Smooth muscle cell (in vitro differentiated cells): Measurements from ENCODE around the gene TMEM167B. TPM values are rescaled to one million over a fixed set of nuclear protein-coding genes. Genes with fewer than 3 reads are reported as not detected.

Experiments used
- polyA plus RNA-seq: library from polyadenylated mRNA; unstranded; fragments of >200 nt; fragmentation: Nextera tagmentation; extraction: Ambion mirVana; gene quantifications from 2 replicates; pipeline ENCODE4 v1.2.1, GENCODE V29; 2016
- small RNA-seq: library from RNA; depleted of rRNA; stranded (forward); fragments of <200 nt; gene quantifications from one replicate; pipeline ENCODE3, GENCODE V24; 2014
- total RNA-seq: library from RNA; depleted of rRNA; stranded (reverse); fragments of >200 nt; gene quantifications from 2 replicates; pipeline ENCODE4 v1.2.3, GENCODE V29; 2014

The TMEM167B gene
- total and polyA plus RNA-seq, 2 experiments from 2014 or later = 24.2 to 31.6 TPM

Small RNA genes within 50 kb of the gene (small RNA-seq; reads per million reads assigned to genes)
- not detected for gene AL356488.2

Other genes starting within 250 kb of the TMEM167B start
- gene AKNAD1, start 233.7 kb upstream of the TMEM167B start, total RNA-seq = not detected in 2 replicates
- gene AKNAD1, start 233.7 kb upstream of the TMEM167B start, polyA plus RNA-seq = 0.40 and 0.59 TPM in 2 replicates
- gene GPSM2, start 213.8 kb upstream of the TMEM167B start, total RNA-seq = 11.1 and 13.7 TPM in 2 replicates
- 6.9 and 9.1 TPM in 2 replicates for gene GPSM2, start 213.8 kb upstream of the TMEM167B start, polyA plus RNA-seq
- gene CLCC1, start 127.3 kb upstream of the TMEM167B start, total RNA-seq = 16.3 and 25.3 TPM in 2 replicates
- 20.5 and 23.0 TPM in 2 replicates for gene CLCC1, start 127.3 kb upstream of the TMEM167B start, polyA plus RNA-seq
- 14.9 and 16.0 TPM in 2 replicates for gene WDR47, start 48.7 kb upstream of the TMEM167B start, total RNA-seq
- 5.8 and 8.5 TPM in 2 replicates for gene WDR47, start 48.7 kb upstream of the TMEM167B start, polyA plus RNA-seq
- 110 and 165 TPM in 2 replicates for gene TAF13, start 14.8 kb upstream of the TMEM167B start, total RNA-seq
- gene TAF13, start 14.8 kb upstream of the TMEM167B start, polyA plus RNA-seq = 30.1 and 30.3 TPM in 2 replicates
- 3.5 and 4.8 TPM in 2 replicates for gene ELAPOR1, start 23.4 kb downstream of the TMEM167B start, total RNA-seq
- 2.6 and 3.5 TPM in 2 replicates for gene ELAPOR1, start 23.4 kb downstream of the TMEM167B start, polyA plus RNA-seq
- 157 and 164 TPM in 2 replicates for gene SARS1, start 123.2 kb downstream of the TMEM167B start, total RNA-seq
- 165 and 176 TPM in 2 replicates for gene SARS1, start 123.2 kb downstream of the TMEM167B start, polyA plus RNA-seq
- gene CELSR2, start 158.8 kb downstream of the TMEM167B start, total RNA-seq = 2.9 and 3.6 TPM in 2 replicates
- 1.8 and 5.1 TPM in 2 replicates for gene CELSR2, start 158.8 kb downstream of the TMEM167B start, polyA plus RNA-seq
- gene PSRC1, start 192.4 kb downstream of the TMEM167B start, total RNA-seq = 5.5 and 5.7 TPM in 2 replicates
- 9.0 and 10.8 TPM in 2 replicates for gene PSRC1, start 192.4 kb downstream of the TMEM167B start, polyA plus RNA-seq
- not detected in 2 replicates for gene MYBPHL, start 216.2 kb downstream of the TMEM167B start, total RNA-seq
- gene MYBPHL, start 216.2 kb downstream of the TMEM167B start, polyA plus RNA-seq = not detected in 2 replicates